ENCODE measurements around the gene RAD23B. TPM values are rescaled to one million over a fixed set of nuclear protein-coding genes. Genes with fewer than 3 reads are reported as not detected.

RAD23B gene
- total RNA-seq, 1 donor from 2014 or later: 171 TPM

- no peaks in the 10 kb centered on the region for H3K27me3 Mint-ChIP-seq
- H3K9me3 Mint-ChIP-seq (ENCODE audit: low read depth): no peaks in the 10 kb centered on the region
- H3K4me1 Mint-ChIP-seq (ENCODE audit: low read depth): peaks cover 15% of the 10 kb centered on the region
- TF ChIP-seq CTCF (IDR thresholded peaks at IDR 0.05; ENCODE audit: unreplicated experiment): no peak
- peak overlapping the region; percentile 41 for H3K4me3 Mint-ChIP-seq (ENCODE audit: low read depth)
- H3K36me3 Mint-ChIP-seq (ENCODE audit: insufficient read depth): no peaks in the 10 kb centered on the region
- DNase-seq (ENCODE audit: low spot score, unreplicated experiment): no peak
- H3K27ac Mint-ChIP-seq: peak overlapping the region; percentile 57
Measured at GRCh38 chr9:107280543-107280942, 2.5 kb upstream of the RAD23B start.

GRCh38 chr9:107281184-107281583, 1.9 kb upstream of the RAD23B start:
- H3K36me3 Mint-ChIP-seq (ENCODE audit: insufficient read depth): no peaks in the 10 kb centered on the region
- H3K9me3 Mint-ChIP-seq (ENCODE audit: low read depth): no peaks in the 10 kb centered on the region
- H3K27me3 Mint-ChIP-seq: no peaks in the 10 kb centered on the region
- peak overlapping the region; percentile 12 for H3K4me3 Mint-ChIP-seq (ENCODE audit: low read depth)
- no peak overlapping the region for H3K27ac Mint-ChIP-seq
- DNase-seq (ENCODE audit: low spot score, unreplicated experiment): no peak
- no peak for TF ChIP-seq CTCF (IDR thresholded peaks at IDR 0.05; ENCODE audit: unreplicated experiment)
- H3K4me1 Mint-ChIP-seq (ENCODE audit: low read depth): peaks cover 20% of the 10 kb centered on the region

GRCh38 chr9:107281922-107282667, 984 bp upstream of the RAD23B start:
- no peak for TF ChIP-seq CTCF (IDR thresholded peaks at IDR 0.05; ENCODE audit: unreplicated experiment)
- H3K4me3 Mint-ChIP-seq (ENCODE audit: low read depth): peak overlapping the region; percentile 99
- peak overlapping the region; percentile 93 for H3K27ac Mint-ChIP-seq
- no peak for DNase-seq (ENCODE audit: low spot score, unreplicated experiment)
- peaks cover 25% of the 10 kb centered on the region for H3K4me1 Mint-ChIP-seq (ENCODE audit: low read depth)
- no peaks in the 10 kb centered on the region for H3K9me3 Mint-ChIP-seq (ENCODE audit: low read depth)
- H3K27me3 Mint-ChIP-seq: no peaks in the 10 kb centered on the region
- no peaks in the 10 kb centered on the region for H3K36me3 Mint-ChIP-seq (ENCODE audit: insufficient read depth)

- Mint-ChIP-seq H3K4me3 (ENCODE audit: low read depth) (peak overlapping the region; percentile 99), H3K27ac (peak overlapping the region; percentile 99), H3K9me3 (ENCODE audit: low read depth) (no peaks in the 10 kb centered on the region), H3K27me3 (no peaks in the 10 kb centered on the region), H3K36me3 (ENCODE audit: insufficient read depth) (no peaks in the 10 kb centered on the region), H3K4me1 (ENCODE audit: low read depth) (peaks cover 31% of the 10 kb centered on the region)
- no peak for TF ChIP-seq CTCF (IDR thresholded peaks at IDR 0.05; ENCODE audit: unreplicated experiment)
- peak; percentile 63 for DNase-seq (ENCODE audit: low spot score, unreplicated experiment)
Measured at GRCh38 chr9:107283623-107284616, 841 bp downstream of the RAD23B start.

- TF ChIP-seq CTCF (IDR thresholded peaks at IDR 0.05; ENCODE audit: unreplicated experiment): no peak
- H3K4me1 Mint-ChIP-seq (ENCODE audit: low read depth): peaks cover 34% of the 10 kb centered on the region
- no peaks in the 10 kb centered on the region for H3K36me3 Mint-ChIP-seq (ENCODE audit: insufficient read depth)
- peak overlapping the region; percentile 99 for H3K4me3 Mint-ChIP-seq (ENCODE audit: low read depth)
- DNase-seq (ENCODE audit: low spot score, unreplicated experiment): no peak
- H3K27ac Mint-ChIP-seq: peak overlapping the region; percentile 99
- H3K27me3 Mint-ChIP-seq: no peaks in the 10 kb centered on the region
- no peaks in the 10 kb centered on the region for H3K9me3 Mint-ChIP-seq (ENCODE audit: low read depth)
Measured at GRCh38 chr9:107284636-107285035, 1.6 kb downstream of the RAD23B start.

Measured in progenitor cell of endocrine pancreas (in vitro differentiated cells).